HG03558 (cell line): ENCODE measurements around the gene PDE4B.
"Not testable (repeated sequence)": the region's sequence is repeated elsewhere in the genome, so short reads cannot be mapped to it uniquely, and the experiment has no call there.

ENCODE experiments used
- ATAC-seq: cut with Tn5 transposase; IDR thresholded peaks from one replicate; pipeline ENCODE4 v1.9.1; 2021; ENCODE audit warnings: moderate number of reproducible peaks; ENCODE audit not compliant: unreplicated experiment; ENCODE audit errors: extremely low read depth

PDE4B gene

GRCh38 chr1:65946376-65946775 lies 153.7 kb downstream of the PDE4B start:
- ATAC-seq = no peak

GRCh38 chr1:65946960-65947359 lies 154.3 kb downstream of the PDE4B start:
- no peak for ATAC-seq

GRCh38 chr1:65948609-65949229 lies 156.0 kb downstream of the PDE4B start:
- ATAC-seq = no peak

- ATAC-seq = no peak
These were observed 156.5 kb downstream of the PDE4B start for GRCh38 chr1:65949230-65949626.

- no peak for ATAC-seq
These were observed 157.2 kb downstream of the PDE4B start for GRCh38 chr1:65949933-65950332.

- ATAC-seq = no peak
These were observed 160.0 kb downstream of the PDE4B start for GRCh38 chr1:65952696-65953095.

GRCh38 chr1:65953170-65953569 lies 160.5 kb downstream of the PDE4B start:
- no peak for ATAC-seq

- ATAC-seq = no peak
These were observed 162.4 kb downstream of the PDE4B start for GRCh38 chr1:65955071-65955470.

- no peak for ATAC-seq
These were observed 162.8 kb downstream of the PDE4B start for GRCh38 chr1:65955503-65955902.

GRCh38 chr1:65958561-65959350 lies 166.1 kb downstream of the PDE4B start:
- ATAC-seq = no peak

- ATAC-seq = no peak
These were observed 167.3 kb downstream of the PDE4B start for GRCh38 chr1:65959896-65960567.

- no peak for ATAC-seq
These were observed 170.6 kb downstream of the PDE4B start for GRCh38 chr1:65963156-65963888.

GRCh38 chr1:65964123-65964522 lies 171.4 kb downstream of the PDE4B start:
- no peak for ATAC-seq

GRCh38 chr1:65965112-65965996 lies 172.7 kb downstream of the PDE4B start:
- ATAC-seq = no peak

GRCh38 chr1:65967492-65967891 lies 174.8 kb downstream of the PDE4B start:
- ATAC-seq = not testable (repeated sequence)

GRCh38 chr1:65971547-65971946 lies 178.9 kb downstream of the PDE4B start:
- ATAC-seq = no peak

- ATAC-seq = no peak
These were observed 183.0 kb downstream of the PDE4B start for GRCh38 chr1:65975708-65976107.

- ATAC-seq = no peak
These were observed 186.7 kb downstream of the PDE4B start for GRCh38 chr1:65979136-65980044.

- no peak for ATAC-seq
These were observed 187.5 kb downstream of the PDE4B start for GRCh38 chr1:65980237-65980636.
